Lung microvascular endothelial cell (primary cell): Measurements from ENCODE around the gene NAA30. TPM values are rescaled to one million over a fixed set of nuclear protein-coding genes. Genes with fewer than 3 reads are reported as not detected.
A peak's percentile ranks its signal among the peaks of the same experiment; 100 is the strongest.

ENCODE experiments used
- DNase-seq, 2 donors: peaks; one replicate each; pipeline versions ENCODE4 v3.0.0 to v3.0.0-alpha.2; 2010; ENCODE audit warnings: low read depth in 2 of 2
- total RNA-seq: library from RNA; depleted of rRNA; stranded (reverse); fragments of >200 nt; gene quantifications from 2 replicates; pipeline ENCODE4 v1.2.1, GENCODE V29; 2014

The NAA30 gene
- total RNA-seq, 1 donor from 2014 or later: 11.9 TPM

DNA sequence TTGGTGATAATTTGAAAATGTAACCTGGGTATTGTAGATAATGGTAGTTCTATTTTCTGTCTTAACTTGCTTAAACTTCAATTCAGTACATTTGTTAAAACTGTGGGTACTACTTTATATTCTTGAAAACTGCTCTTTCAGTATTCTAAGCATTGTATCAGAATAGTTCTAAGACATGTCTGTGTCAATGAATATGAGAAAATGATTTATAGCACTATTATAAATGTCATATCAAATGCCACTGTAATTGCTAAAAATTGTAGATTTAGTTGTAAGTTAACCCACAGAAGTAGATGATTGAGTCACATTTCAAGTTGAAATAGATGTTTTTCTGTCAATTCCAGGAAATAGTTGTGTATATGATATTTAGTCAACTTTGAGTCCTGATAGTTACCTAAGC, 2.4 kb downstream of the NAA30 start:
- DNase-seq: peak in 1 of 2 donors; percentile 13

DNA sequence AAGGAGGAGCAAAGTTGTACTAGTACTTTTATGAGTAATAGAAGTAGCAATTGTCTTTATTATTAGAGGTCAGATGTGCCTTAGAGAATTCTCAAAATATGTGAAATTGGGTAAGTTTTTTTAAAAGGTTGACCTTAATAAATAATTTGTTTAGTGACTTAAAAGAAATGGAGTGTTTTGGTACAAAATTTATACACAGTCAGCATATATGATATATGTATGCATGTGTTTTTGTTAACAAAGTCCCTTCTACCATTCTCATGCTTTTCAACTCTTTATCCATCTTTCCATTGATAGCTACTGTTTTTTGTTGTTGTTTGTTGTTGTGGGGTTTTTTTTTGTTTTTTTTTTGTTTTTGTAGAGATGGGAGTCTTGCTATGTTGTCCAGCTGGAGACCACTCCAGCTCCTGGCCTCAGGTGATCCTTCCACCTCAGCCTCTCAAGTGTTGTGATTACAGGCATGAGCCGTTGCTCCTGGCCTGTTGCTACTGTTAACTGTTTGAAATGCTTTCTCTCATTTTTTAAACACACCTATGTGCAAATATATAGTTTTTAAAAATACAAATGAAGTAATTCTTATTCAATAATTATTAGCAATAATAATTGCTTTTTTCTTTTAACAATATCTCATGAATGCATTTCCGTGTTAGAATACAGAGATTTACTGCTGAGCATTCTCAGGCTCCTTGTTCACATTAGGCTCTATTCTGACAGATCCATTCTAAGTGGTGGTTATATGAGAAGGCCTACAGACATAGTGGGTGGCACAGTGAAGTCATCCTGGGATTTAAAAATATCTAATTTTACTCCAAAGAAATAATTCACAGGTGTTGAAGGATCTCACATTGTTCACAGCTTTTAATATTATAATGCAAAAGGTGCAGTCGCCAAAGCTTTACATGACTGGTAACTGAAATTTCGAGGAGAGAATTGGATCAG, 10.4 kb downstream of the NAA30 start:
- DNase-seq: no peak

DNA sequence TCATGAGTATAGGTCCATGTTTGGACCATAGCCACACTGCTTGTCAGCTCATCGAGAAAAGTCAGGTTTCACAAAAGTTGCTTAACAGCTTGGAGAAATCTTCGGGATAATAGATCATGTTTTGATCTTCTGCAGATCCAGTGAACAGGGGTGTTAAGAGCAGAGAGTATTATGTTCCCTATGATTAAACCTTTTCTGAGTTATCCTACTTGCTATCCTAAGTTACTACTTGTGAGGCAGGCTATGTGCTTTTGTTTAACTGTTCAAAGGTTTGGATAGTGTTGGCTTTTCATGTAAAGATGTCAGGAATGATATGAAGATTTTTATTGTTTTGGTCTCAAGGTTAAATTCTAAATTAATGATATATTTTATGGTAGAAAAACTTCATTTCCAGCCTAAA, 11.1 kb downstream of the NAA30 start:
- DNase-seq: no peak

DNA sequence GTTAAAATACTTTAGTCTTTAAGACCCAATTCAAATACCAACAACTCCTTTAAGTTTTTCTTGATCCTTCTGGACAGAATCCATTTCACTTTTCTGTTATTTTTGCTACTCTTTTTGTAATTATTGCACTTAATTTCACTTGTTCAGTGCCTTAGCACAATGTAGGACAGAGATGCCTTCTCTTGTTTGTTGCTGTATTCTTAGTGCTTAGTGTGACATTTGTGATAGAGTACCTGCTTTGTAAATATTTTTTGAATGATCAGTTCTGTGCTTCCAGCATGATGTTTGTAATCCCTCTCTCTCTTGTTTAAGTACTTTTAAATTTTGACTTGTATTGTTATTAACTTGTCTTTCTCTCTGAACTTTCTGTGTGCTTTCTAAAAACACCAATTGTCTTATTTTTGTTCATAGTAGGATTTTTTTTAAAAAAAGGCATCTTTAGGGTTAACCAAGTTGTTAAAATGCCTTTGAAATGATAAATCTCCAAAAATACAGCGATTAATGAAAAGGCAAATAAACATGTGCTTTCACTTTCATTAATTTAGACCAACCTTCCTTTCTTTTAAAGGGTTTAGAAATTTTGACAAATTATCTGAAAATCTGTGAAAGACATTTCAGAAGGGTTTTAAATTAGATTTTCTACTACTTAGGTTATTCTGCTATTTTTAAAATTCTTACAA, 11.9 kb downstream of the NAA30 start:
- DNase-seq: no peak

DNA sequence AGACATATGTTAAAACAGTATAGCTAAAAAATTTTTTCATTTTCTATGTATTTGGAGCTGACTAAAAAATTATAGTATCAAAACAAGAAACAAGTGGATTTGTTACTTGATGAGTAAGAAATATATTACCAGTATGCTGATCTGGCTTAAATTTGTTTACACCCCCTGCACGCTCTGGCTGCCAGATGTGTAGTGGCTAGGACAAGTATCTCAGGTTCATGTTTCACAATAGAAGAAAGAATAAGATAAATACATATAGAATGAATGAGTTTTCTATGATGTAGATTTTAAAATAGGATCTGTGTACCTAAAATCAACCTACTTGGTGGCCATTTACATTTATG, 13.1 kb downstream of the NAA30 start:
- DNase-seq: no peak

GRCh38 chr14:57405562-57405961, 15.2 kb downstream of the NAA30 start:
- DNase-seq: no peak

DNA sequence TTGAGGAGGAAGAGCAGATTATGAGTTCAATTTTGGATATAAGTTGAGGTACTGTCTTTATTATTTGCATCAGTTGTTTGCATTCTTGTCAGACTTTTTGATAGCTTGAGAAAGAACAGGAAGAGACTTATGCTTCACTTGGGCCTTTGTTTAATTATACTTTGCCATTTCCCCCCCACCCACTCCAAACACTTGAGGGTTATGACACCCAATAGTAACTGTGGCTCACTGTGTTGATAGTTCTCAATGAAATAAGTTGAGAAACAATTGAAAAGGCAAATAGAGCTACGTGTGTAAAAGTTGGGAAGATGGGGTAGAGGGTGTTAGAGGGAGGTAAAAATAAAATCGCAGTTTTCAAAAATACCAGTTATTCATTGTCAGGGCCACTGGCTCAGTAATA, 17.7 kb downstream of the NAA30 start:
- no peak for DNase-seq

DNA sequence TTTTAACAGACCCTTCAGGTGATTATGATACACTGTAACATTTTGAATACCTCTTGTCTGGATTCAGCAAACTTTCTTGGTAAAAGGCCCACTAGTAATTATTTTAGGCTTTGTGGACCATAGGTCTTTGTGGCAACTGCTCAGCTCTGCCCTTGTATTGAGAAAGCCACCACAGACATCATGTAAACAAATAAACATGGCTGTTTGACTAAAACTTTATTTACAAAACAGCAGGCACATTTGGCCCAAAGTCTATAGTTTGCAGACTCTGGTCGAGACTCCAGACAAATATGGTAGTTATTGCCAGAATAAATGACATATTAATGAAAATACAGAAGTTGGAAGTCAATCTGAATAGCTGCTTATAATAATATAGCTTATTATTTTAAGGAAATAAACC, 18.2 kb downstream of the NAA30 start:
- DNase-seq: no peak

DNA sequence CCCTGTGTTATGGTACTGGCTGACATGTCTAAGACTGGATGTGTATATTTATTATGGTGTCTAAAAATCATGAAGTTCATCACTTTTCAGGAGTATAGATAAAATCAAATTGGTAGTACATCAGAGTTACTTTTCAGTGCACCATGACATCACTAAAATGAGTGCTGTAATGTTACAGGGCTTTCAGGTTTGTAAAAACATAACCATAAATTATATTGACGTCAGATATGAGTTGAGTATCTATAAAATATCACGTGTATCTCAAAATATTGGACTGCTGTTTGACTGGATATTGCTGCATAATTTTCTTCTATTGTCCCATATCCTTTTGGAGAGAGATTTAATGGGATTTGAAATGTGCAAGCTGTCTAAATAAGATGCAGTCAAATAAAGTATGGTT, 22.0 kb downstream of the NAA30 start:
- no peak for DNase-seq

DNA sequence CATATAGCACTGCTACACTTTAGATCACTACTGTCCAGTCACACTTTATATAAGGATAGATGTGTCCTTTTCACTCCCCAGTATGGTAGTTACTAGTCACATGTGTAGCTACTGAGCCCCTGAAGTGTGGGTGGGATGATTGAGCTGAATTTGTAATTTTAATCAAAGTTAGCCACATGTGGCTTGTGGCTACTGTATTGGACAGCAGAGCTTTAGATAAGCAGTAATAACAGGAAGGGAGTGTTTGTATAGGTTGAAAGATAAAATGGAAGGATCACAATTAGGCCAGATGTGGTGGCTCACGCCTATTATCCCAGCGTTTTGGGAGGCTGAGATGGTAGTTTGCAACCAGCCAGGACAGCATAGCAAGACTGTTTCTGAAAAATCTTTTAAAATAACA, 23.5 kb downstream of the NAA30 start:
- DNase-seq: no peak

DNA sequence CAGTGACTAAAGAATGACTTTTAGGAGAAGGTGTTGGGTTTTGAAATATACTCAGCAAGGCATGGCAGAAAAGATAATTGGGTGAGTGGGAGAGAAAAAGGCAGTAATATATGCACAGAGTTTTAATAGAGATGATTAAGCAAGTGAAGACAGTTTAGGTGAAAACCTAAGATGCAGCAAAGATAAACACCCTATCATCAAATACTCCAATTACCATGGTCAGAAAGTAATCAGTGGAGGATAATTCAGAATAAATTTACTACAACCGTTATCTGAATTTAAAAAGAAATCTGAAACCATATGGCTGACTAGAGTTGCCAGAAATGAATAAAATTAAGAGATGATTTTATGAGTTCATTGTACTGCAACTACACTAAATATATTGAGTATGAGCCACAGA, 26.8 kb downstream of the NAA30 start:
- no peak for DNase-seq

DNA sequence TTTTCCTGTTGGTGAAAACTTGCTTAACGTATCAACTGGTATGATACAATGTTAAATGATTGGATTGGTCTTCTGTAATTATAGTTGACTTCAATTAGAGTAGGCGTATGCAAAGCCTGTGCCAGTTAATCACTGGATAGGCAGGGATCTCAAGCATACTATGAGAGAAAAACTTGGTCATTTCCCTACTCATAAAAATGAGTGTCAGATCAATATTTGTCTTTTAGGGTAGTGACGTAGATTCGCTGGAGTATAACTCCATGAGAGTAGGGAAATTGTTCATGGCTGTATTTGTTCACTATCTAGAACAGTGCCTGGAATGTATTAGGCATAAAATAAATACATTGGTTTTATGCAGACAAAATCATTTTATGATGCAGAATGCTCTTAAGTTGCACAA, 28.6 kb downstream of the NAA30 start:
- no peak for DNase-seq

- no peak for DNase-seq
Observed at GRCh38 chr14:57420033-57420432, 29.6 kb downstream of the NAA30 start.

DNA sequence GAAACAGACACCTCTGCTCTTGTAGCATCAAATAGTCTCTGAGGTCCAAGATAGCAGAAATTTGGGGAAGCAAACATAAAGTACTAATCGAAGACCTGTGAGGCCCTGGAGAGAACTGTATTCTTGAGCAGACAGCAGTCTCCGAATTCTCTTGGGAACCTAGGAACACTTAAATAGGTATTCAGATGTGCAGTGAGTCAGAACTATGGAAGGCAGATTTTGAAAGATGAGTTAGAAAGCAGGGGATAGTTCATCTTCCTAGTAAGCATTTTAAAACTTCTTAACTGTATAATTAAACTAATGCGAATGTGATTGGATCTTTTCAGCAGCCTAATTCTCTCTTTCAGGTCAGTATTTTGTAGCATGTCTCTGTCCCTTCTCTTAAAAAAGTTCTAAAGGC, 30.6 kb downstream of the NAA30 start:
- no peak for DNase-seq

- DNase-seq: no peak
Observed at GRCh38 chr14:57435923-57436322, 45.5 kb downstream of the NAA30 start.

DNA sequence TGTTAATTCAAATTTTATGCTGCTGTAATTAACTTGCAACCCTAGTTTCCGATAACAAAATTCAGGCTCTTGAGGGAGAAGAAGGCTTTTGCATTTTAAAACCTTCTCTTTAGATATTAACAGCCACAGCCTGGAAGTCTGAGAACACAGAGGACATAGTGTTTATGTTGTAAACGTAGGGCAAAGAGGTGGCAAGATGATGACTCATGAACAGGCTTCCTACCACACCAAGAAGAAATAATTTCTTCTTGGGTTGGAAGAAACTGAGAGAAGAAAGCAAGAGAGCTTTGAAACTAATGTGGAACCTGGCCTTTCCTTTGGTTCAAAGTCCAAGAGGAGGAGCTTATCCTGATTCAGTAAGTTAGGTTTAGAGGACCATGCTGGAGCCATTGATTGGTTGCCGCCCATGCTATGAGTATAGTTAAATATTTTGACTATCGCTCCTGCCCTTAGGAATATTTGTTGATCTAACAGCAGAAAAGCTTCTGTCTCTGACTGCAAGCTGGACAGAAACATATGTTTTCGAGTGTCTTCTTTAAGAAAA, 71.5 kb downstream of the NAA30 start:
- DNase-seq: no peak

DNA sequence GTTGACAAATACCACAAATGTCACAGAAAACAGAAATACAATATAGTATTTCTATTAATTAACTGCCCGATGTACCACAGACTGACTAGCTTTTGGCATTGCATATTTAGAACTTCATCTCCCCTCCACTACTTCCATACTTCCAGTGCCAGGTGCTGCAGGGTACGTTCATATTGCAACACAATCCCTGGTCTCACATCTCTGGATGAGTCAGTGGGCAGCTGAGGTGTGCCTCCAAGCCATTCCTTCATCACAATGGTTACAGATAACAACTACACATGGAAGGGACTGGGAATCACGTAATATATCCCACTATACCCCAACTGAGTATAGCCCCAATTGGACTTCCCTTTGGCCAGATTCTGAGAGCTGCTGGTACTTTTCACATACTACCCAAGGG, 72.2 kb downstream of the NAA30 start:
- no peak for DNase-seq

GRCh38 chr14:57464008-57464730, 73.8 kb downstream of the NAA30 start:
- DNase-seq: no peak
